Tibial artery (tissue), 4 donors: ENCODE measurements around the gene CLIC1.

Experiments
- DNase-seq, 2 donors: peaks; one replicate each; pipeline ENCODE4 v3.0.0-alpha.2; 2019
- H3K27ac ChIP-seq, 2 donors: fragments of 200-600 bp; sonication (generic) in 1 of 2; 1 replicate in 1 of 2; 2 replicates in 1 of 2; pipeline ENCODE4 v1.5.1; 2018 to 2019; ENCODE audit warnings: mild to moderate bottlenecking in 1 of 2
- H3K27me3 ChIP-seq, 2 donors: fragments of 200-600 bp; sonication (generic) in 1 of 2; one replicate each; pipeline versions ENCODE4 v1.5.1 to v1.6.0; 2016 to 2019
- H3K36me3 ChIP-seq, 3 donors: fragments of 200-600 bp; sonication (generic) in 2 of 3; one replicate each; pipeline ENCODE4 v1.5.1; 2016 to 2019; ENCODE audit warnings: mild to moderate bottlenecking in 2 of 3
- H3K4me1 ChIP-seq, 4 donors: fragments of 200-600 bp; sonication (generic) in 2 of 4; 1 replicate in 3 of 4; 2 replicates in 1 of 4; pipeline ENCODE4 v1.5.1; 2016 to 2019
- H3K4me3 ChIP-seq, 2 donors: fragments of 200-600 bp; sonication (generic) in 1 of 2; 1 replicate in 1 of 2; 2 replicates in 1 of 2; pipeline ENCODE4 v1.5.1; 2018 to 2019; ENCODE audit warnings: mild to moderate bottlenecking in 2 of 2
- H3K9me3 ChIP-seq, 3 donors: fragments of 200-600 bp; sonication (generic) in 1 of 3; one replicate each; pipeline ENCODE4 v1.5.1; 2016 to 2019
- intact Hi-C: fragments of 100-400 bp; cut with DNase I; formaldehyde crosslinking; loops from one replicate; pipeline ENCODE4 v1.15.0; 2023; ENCODE audit warnings: low total_unique reads
- TF ChIP-seq, protein P1 (sequence below), 2 experiments: fragments of 200-600 bp in 1 of 2; fragments of 450-650 bp in 1 of 2; IDR thresholded peaks; one replicate each; pipeline ENCODE4 v1.5.1; 2017 to 2019; ENCODE audit warnings: antibody characterized with exemption in 2 of 2, mild to moderate bottlenecking in 1 of 2, moderate library complexity in 1 of 2

The CLIC1 gene

GRCh38 chr6:31750411-31751022 is 14.2 kb upstream of the CLIC1 start:
- TF ChIP-seq, protein P1, sequence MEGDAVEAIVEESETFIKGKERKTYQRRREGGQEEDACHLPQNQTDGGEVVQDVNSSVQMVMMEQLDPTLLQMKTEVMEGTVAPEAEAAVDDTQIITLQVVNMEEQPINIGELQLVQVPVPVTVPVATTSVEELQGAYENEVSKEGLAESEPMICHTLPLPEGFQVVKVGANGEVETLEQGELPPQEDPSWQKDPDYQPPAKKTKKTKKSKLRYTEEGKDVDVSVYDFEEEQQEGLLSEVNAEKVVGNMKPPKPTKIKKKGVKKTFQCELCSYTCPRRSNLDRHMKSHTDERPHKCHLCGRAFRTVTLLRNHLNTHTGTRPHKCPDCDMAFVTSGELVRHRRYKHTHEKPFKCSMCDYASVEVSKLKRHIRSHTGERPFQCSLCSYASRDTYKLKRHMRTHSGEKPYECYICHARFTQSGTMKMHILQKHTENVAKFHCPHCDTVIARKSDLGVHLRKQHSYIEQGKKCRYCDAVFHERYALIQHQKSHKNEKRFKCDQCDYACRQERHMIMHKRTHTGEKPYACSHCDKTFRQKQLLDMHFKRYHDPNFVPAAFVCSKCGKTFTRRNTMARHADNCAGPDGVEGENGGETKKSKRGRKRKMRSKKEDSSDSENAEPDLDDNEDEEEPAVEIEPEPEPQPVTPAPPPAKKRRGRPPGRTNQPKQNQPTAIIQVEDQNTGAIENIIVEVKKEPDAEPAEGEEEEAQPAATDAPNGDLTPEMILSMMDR (IDR thresholded peaks at IDR 0.05), result no peak
- H3K4me1 ChIP-seq, result no peaks in the 10 kb centered on the region
- no peaks in the 10 kb centered on the region for H3K36me3 ChIP-seq
- intact Hi-C loops, result no loop called here
- no peak overlapping the region for H3K27ac ChIP-seq
- no peaks in the 10 kb centered on the region for H3K27me3 ChIP-seq
- H3K4me3 ChIP-seq, result no peak overlapping the region
- no peaks in the 10 kb centered on the region for H3K9me3 ChIP-seq
- no peak for DNase-seq

DNA sequence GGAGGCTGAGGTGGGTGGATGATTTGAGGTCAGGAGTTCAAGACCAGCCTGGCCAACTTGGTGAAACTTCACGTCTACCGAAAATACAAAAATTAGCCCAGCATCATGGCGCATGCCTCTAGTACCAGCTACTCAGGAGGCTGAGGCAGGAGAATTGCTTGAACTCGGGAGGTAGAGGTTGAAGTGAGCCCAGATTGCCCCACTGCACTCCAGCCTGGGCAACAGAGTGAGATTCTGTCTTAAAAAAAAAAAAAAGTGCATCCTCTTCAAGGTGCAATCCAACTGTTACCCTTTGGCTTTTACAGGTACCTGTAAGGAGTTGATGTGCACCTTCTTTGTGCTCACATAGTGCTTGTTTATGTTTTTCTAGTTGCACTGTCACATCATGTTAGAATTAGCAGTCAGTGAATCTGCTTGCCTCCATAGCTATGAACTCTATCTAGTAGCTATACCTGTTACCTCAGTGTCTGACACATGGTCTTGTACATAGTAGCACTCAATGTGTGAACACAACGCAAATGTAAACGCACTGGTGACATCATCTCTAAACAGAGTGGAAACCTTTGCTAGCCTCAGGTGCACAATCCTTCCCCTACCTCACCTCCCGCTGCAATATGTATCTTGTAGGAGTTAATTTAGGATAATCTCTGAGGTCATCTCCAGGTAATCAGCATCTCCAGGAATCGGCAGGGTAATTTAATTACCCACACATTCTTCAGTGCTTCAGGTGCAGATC is 13.1 kb upstream of the CLIC1 start:
- Histone ChIP-seq H3K4me1 (no peaks in the 10 kb centered on the region), H3K4me3 (no peak overlapping the region), H3K27ac (no peak overlapping the region), H3K9me3 (no peaks in the 10 kb centered on the region), H3K27me3 (no peaks in the 10 kb centered on the region), H3K36me3 (no peaks in the 10 kb centered on the region)
- no peak for DNase-seq
- TF ChIP-seq, protein P1 (IDR thresholded peaks at IDR 0.05), result no peak
- intact Hi-C loops, result no loop called here

DNA sequence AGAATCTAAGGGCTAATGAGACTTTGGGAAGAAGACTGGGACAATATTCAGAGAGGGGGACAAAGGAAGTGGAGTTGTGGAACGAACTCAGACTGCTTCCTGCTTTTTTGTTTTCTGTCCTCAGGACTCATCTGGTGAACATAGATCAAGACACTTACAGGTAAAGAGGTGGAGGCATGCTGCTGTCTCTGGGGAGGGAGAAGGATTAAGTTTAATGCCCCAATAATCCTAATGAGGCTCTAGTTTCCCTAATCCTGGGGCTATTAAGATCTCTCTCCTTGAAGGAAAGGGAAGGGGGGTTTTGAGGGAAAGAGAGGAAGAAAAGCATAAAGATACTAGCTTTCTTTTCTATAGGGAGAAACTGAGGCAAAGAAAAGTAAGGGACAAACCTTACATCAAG is 8.1 kb upstream of the CLIC1 start:
- H3K36me3 ChIP-seq, result no peaks in the 10 kb centered on the region
- intact Hi-C loops, result loop anchor here (5.0 kb wide), 1 partner anchor 48 kb away; no protein-coding TSS in a partner anchor
- TF ChIP-seq, protein P1 (IDR thresholded peaks at IDR 0.05), result no peak
- H3K27ac ChIP-seq, result no peak overlapping the region
- DNase-seq, result no peak
- no peaks in the 10 kb centered on the region for H3K9me3 ChIP-seq
- no peak overlapping the region for H3K4me3 ChIP-seq
- no peaks in the 10 kb centered on the region for H3K27me3 ChIP-seq
- H3K4me1 ChIP-seq, result peaks cover 0 to 10% (median 7%) of the 10 kb centered on the region in 4 donors

GRCh38 chr6:31742894-31743293 is 6.6 kb upstream of the CLIC1 start:
- H3K4me3 ChIP-seq, result no peak overlapping the region
- no peaks in the 10 kb centered on the region for H3K36me3 ChIP-seq
- H3K27ac ChIP-seq, result no peak overlapping the region
- no peaks in the 10 kb centered on the region for H3K9me3 ChIP-seq
- intact Hi-C loops, result loop anchor here (5.0 kb wide), 1 partner anchor 49 kb away; no protein-coding TSS in a partner anchor
- TF ChIP-seq, protein P1 (IDR thresholded peaks at IDR 0.05), result no peak
- DNase-seq, result no peak
- H3K27me3 ChIP-seq, result no peaks in the 10 kb centered on the region
- H3K4me1 ChIP-seq, result peaks cover 0 to 21% (median 9%) of the 10 kb centered on the region in 4 donors

- intact Hi-C loops, result loop anchor here (5.0 kb wide), 1 partner anchor 50 kb away; no protein-coding TSS in a partner anchor
- no peaks in the 10 kb centered on the region for H3K9me3 ChIP-seq
- H3K36me3 ChIP-seq, result no peaks in the 10 kb centered on the region
- DNase-seq, result no peak
- no peaks in the 10 kb centered on the region for H3K27me3 ChIP-seq
- no peak overlapping the region for H3K4me3 ChIP-seq
- H3K4me1 ChIP-seq, result peaks cover 0 to 31% (median 12%) of the 10 kb centered on the region in 4 donors
- H3K27ac ChIP-seq, result no peak overlapping the region
- TF ChIP-seq, protein P1 (IDR thresholded peaks at IDR 0.05), result no peak
Measured at GRCh38 chr6:31741815-31742214, 5.5 kb upstream of the CLIC1 start.
